Motor neuron (in vitro differentiated cells): ENCODE measurements around the gene LRRC23. TPM values are rescaled to one million over a fixed set of nuclear protein-coding genes. Genes with fewer than 3 reads are reported as not detected.
"Not testable (repeated sequence)": the region's sequence is repeated elsewhere in the genome, so short reads cannot be mapped to it uniquely, and the experiment has no call there.

ENCODE experiments used
- ATAC-seq, 8 experiments: fragments of 200-7000 bp; cut with Tn5 transposase; replicated peaks in 6 of 8; 2 replicates each; pipeline ENCODE4 v1.8.0; 2021; ENCODE audit warnings: mild to moderate bottlenecking in 8 of 8, moderate library complexity in 8 of 8
- H3K27ac ChIP-seq, 2 donors: fragments of 250-450 bp; sonication (Bioruptor Pico); 2 replicates each; pipeline ENCODE4 v1.9.0; 2021; ENCODE audit warnings: antibody characterized with exemption in 2 of 2, mild to moderate bottlenecking in 2 of 2, moderate library complexity in 1 of 2
- H3K4me1 ChIP-seq, 2 donors: fragments of 250-450 bp; sonication (Bioruptor Pico); replicated peaks in 1 of 2; 2 replicates each; pipeline ENCODE4 v1.6.1; 2021; ENCODE audit warnings: antibody characterized with exemption in 2 of 2, mild to moderate bottlenecking in 2 of 2, moderate library complexity in 1 of 2
- H3K4me3 ChIP-seq, 5 donors: fragments of 250-450 bp; sonication (Bioruptor Pico); 2 replicates each; pipeline ENCODE4 v1.9.0; 2021; ENCODE audit warnings: antibody characterized with exemption in 5 of 5, mild to moderate bottlenecking in 5 of 5, moderate library complexity in 4 of 5
- WGBS, 10 experiments: fragments of 450-650 bp; shearing (Covaris generic); methylation state at CpG; one replicate each; pipeline ENCODE4 v1.0.0; 2022; 5-methylcytosine and 5-hydroxymethylcytosine counted together
- in situ Hi-C, 9 experiments: fragments of 400-800 bp; cut with MboI; loops; one replicate each; pipeline ENCODE4 v1.15.0; 2021; ENCODE audit warnings: low sequenced_read_pairs in 9 of 9, low pct_unique_long_range_greater_than_20kb in 2 of 9; ENCODE audit not compliant: unreplicated experiment in 9 of 9
- total RNA-seq, 8 experiments: library from RNA; unstranded; fragments of 300-600 nt; gene quantifications; 2 replicates each; pipeline versions ENCODE4 v1.2.3 to v1.2.4, GENCODE V29; 2022

Gene LRRC23
- 10 to 100 TPM in 3 of 8 experiments, 1 to 10 TPM in 5; 4.1 to 51.0 (median 7.1) TPM for total RNA-seq

GRCh38 chr12:6904280-6905276 lies at the start of gene LRRC23:
TSS of gene LRRC23 (plus strand) at chr12:6904822. CDS start at chr12:6905634, 812 bp downstream.
- peak within 1 kb of the TSS; percentile 79 to 89 for H3K27ac ChIP-seq
- H3K4me1 ChIP-seq, result peaks cover 21 to 24% of the 10 kb centered on the region in 2 donors
- WGBS, 10 experiments, result 0 to 47% (median 13%) methylated on average over 1 to 15 of the region's 34 CpGs; no CpG with 5 or more reads in 1 of the 10 experiments
- peak within 1 kb of the TSS; percentile 31 to 48 (median 43) for H3K4me3 ChIP-seq
- peak; percentile 93 to 97 (median 94) for ATAC-seq
- in situ Hi-C loops, result no loop called here

GRCh38 chr12:6855322-6855721 lies 49.3 kb upstream of the LRRC23 start:
- in situ Hi-C loops, result no loop called here
- ATAC-seq, result no peak
- WGBS, 10 experiments, result 60 to 95% (median 86%) methylated on average over 1 to 13 of the region's 14 CpGs; no CpG with 5 or more reads in 3 of the 10 experiments
- H3K27ac ChIP-seq, result no peak overlapping the region
- H3K4me1 ChIP-seq, result peaks cover 11% of the 10 kb centered on the region in 2 donors
- no peak overlapping the region for H3K4me3 ChIP-seq

GRCh38 chr12:6858799-6859198 lies 45.8 kb upstream of the LRRC23 start:
- no peak for ATAC-seq
- Histone ChIP-seq H3K27ac (no peak overlapping the region), H3K4me1 (peaks cover 3 to 5% of the 10 kb centered on the region in 2 donors), H3K4me3 (no peak overlapping the region)
- 86 to 100% (median 100%) methylated on average over 1 to 2 of the region's 2 CpGs; no CpG with 5 or more reads in 6 of the 10 experiments for WGBS, 10 experiments
- in situ Hi-C loops, result no loop called here

GRCh38 chr12:6860116-6860515 lies 44.5 kb upstream of the LRRC23 start:
- H3K4me1 ChIP-seq, result no peaks in the 10 kb centered on the region
- H3K27ac ChIP-seq, result no peak overlapping the region
- in situ Hi-C loops, result no loop called here
- no peak for ATAC-seq
- no peak overlapping the region for H3K4me3 ChIP-seq
- 100% methylated on average over 1 to 2 of the region's 9 CpGs; no CpG with 5 or more reads in 7 of the 10 experiments for WGBS, 10 experiments

- ATAC-seq, result no peak
Measured at GRCh38 chr12:6860942-6861341, 43.7 kb upstream of the LRRC23 start.

GRCh38 chr12:6861391-6861790 lies 43.2 kb upstream of the LRRC23 start:
- no peak for ATAC-seq
- no peak overlapping the region for H3K4me3 ChIP-seq
- in situ Hi-C loops, result no loop called here
- no peak overlapping the region for H3K27ac ChIP-seq
- H3K4me1 ChIP-seq, result peaks cover 2% of the 10 kb centered on the region in 2 donors
- WGBS, 10 experiments, result 95 to 100% (median 98%) methylated on average over 3 to 6 of the region's 9 CpGs; no CpG with 5 or more reads in 6 of the 10 experiments

More at GRCh38 chr12:6860942-6861341, 43.7 kb upstream of the LRRC23 start:
- Histone ChIP-seq H3K27ac (no peak overlapping the region), H3K4me1 (no peaks in the 10 kb centered on the region), H3K4me3 (no peak overlapping the region)
- WGBS, 10 experiments, result 94 to 100% (median 100%) methylated on average over 1 to 5 of the region's 7 CpGs; no CpG with 5 or more reads in 4 of the 10 experiments
- in situ Hi-C loops, result no loop called here

- ATAC-seq, result no peak
- Histone ChIP-seq H3K4me3 (no peak overlapping the region), H3K27ac (no peak overlapping the region), H3K4me1 (peaks cover 8% of the 10 kb centered on the region in 2 donors)
- 75 to 93% (median 90%) methylated on average over 2 to 10 of the region's 11 CpGs; no CpG with 5 or more reads in 5 of the 10 experiments for WGBS, 10 experiments
- in situ Hi-C loops, result no loop called here
Measured at GRCh38 chr12:6863033-6863432, 41.6 kb upstream of the LRRC23 start.

- no peak overlapping the region for H3K4me3 ChIP-seq
- ATAC-seq, result no peak
- in situ Hi-C loops, result no loop called here
- peaks cover 8% of the 10 kb centered on the region in 2 donors for H3K4me1 ChIP-seq
- H3K27ac ChIP-seq, result no peak overlapping the region
- WGBS, 10 experiments, result 80 to 100% (median 95%) methylated on average over 1 to 4 of the region's 16 CpGs; no CpG with 5 or more reads in 6 of the 10 experiments
Measured at GRCh38 chr12:6863586-6864321, 40.9 kb upstream of the LRRC23 start.

GRCh38 chr12:6865307-6865706 lies 39.3 kb upstream of the LRRC23 start:
- peaks cover 17 to 19% of the 10 kb centered on the region in 2 donors for H3K4me1 ChIP-seq
- ATAC-seq, H3K27ac ChIP-seq, in situ Hi-C loops, H3K4me3 ChIP-seq: not testable (repeated sequence)
- WGBS, 10 experiments, result 67 to 100% (median 100%) methylated on average over 1 to 5 of the region's 5 CpGs; no CpG with 5 or more reads in 5 of the 10 experiments

- no peak for ATAC-seq
- H3K27ac ChIP-seq, result peak overlapping the region in 1 of 2 donors; percentile 76
Measured at GRCh38 chr12:6866163-6866919, 38.3 kb upstream of the LRRC23 start.

GRCh38 chr12:6866920-6867412 lies 37.7 kb upstream of the LRRC23 start:
- in situ Hi-C loops, result no loop called here
- H3K27ac ChIP-seq, result peak overlapping the region; percentile 50 to 76
- 0 to 40% (median 0%) methylated on average over 1 to 4 of the region's 33 CpGs; no CpG with 5 or more reads in 5 of the 10 experiments for WGBS, 10 experiments

More at GRCh38 chr12:6866163-6866919, 38.3 kb upstream of the LRRC23 start:
- H3K4me1 ChIP-seq, result peaks cover 17 to 19% of the 10 kb centered on the region in 2 donors
- WGBS, 10 experiments, result 56 to 70% (median 60%) methylated on average over 1 to 6 of the region's 19 CpGs; no CpG with 5 or more reads in 5 of the 10 experiments
- in situ Hi-C loops, result no loop called here
- H3K4me3 ChIP-seq, result peak overlapping the region in 4 of 5 donors; percentile 83 to 94 (median 88)

More at GRCh38 chr12:6866920-6867412, 37.7 kb upstream of the LRRC23 start:
- peak; percentile 1 to 31 (median 14) for ATAC-seq
- Histone ChIP-seq H3K4me1 (peaks cover 21 to 23% of the 10 kb centered on the region in 2 donors), H3K4me3 (peak overlapping the region; percentile 83 to 95 (median 89))
